ENCODE data around the gene OR5AK2. TPM values are rescaled to one million over a fixed set of nuclear protein-coding genes. Genes with fewer than 3 reads are reported as not detected.
"Not testable (repeated sequence)": the region's sequence is repeated elsewhere in the genome, so short reads cannot be mapped to it uniquely, and the experiment has no call there.

The OR5AK2 gene, protein sequence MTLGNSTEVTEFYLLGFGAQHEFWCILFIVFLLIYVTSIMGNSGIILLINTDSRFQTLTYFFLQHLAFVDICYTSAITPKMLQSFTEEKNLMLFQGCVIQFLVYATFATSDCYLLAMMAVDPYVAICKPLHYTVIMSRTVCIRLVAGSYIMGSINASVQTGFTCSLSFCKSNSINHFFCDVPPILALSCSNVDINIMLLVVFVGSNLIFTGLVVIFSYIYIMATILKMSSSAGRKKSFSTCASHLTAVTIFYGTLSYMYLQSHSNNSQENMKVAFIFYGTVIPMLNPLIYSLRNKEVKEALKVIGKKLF
- polyA plus RNA-seq (2013): not detected

DNA sequence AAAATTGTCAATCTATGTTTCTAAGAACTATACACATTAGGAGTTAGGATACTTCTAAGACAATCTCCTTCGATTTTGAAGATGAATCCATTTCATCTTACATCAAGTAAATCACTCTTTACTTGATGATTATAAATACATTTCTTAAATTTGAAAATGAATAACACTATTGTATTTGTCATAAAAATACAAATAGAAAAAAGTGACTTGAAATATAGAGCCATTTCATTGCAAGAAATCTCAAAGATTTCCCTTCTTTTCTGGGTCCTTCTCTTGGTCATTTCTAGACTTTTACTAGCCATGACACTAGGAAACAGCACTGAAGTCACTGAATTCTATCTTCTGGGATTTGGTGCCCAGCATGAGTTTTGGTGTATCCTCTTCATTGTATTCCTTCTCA lies at the start of gene OR5AK2:
Gene OR5AK2 (plus strand): TSS at position 301 of the 400 bp plus-strand sequence. CDS start 0 bp downstream, at position 301.
- ChIA-PET POLR2A (no interaction called here), CTCF (no interaction called here)
- Histone ChIP-seq H3K27ac (ENCODE audit: insufficient read depth in 1 of 2, low read depth in 1 of 2, low read length in 2 of 2, poor library complexity in 1 of 2, severe bottlenecking in 2 of 2) (no peak within 1 kb of the TSS), H3K36me3 (ENCODE audit: control insufficient read depth in 4 of 4, insufficient read depth in 4 of 4, low read length in 3 of 4) (no peaks in the 10 kb centered on the region), H3K9me3 (ENCODE audit: control extremely low read depth in 1 of 5, control insufficient read depth in 4 of 5, insufficient read depth in 2 of 5, low read depth in 1 of 5, low read length in 4 of 5) (no peaks in the 10 kb centered on the region), H3K27me3 (replicated peaks in 2 of 5; ENCODE audit: control insufficient read depth in 4 of 5, insufficient read depth in 5 of 5, low read length in 4 of 5) (no peaks in the 10 kb centered on the region), H3K4me1 (ENCODE audit: control extremely low read depth in 1 of 4, control insufficient read depth in 4 of 4, insufficient read depth in 4 of 4, low read length in 3 of 4) (no peaks in the 10 kb centered on the region), H3K4me3 (ENCODE audit: control insufficient read depth in 1 of 7, extremely low read depth in 1 of 7, insufficient read depth in 4 of 7, low read depth in 2 of 7, low read length in 6 of 7) (no peak within 1 kb of the TSS)
- no CpG with 5 or more reads among the region's 1 CpG for WGBS (ENCODE audit: insufficient coverage)
- no peak for DNase-seq

DNA sequence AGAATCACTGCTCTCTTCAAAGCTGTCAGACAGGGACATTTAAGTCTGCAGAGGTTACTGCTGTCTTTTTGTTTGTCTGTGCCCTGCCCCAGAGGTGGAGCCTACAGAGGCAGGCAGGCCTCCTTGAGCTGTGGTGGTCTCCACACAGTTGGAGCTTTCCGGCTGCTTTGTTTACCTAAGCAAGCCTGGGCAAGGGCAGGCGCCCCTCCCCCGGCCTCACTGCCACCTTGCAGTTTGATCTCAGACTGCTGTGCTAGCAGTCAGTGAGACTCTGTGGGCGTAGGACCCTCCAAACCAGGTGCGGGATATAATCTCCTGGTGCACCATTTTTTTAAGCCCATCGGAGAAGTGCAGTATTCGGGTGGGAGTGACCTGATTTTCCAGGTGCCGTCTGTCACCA lies 43.2 kb upstream of the OR5AK2 start:
- DNase-seq; H3K27me3 ChIP-seq (replicated peaks in 2 of 5; ENCODE audit: control insufficient read depth in 4 of 5, insufficient read depth in 5 of 5, low read length in 4 of 5); H3K36me3 ChIP-seq (ENCODE audit: control insufficient read depth in 4 of 4, insufficient read depth in 4 of 4, low read length in 3 of 4); POLR2A ChIA-PET; CTCF ChIA-PET; H3K4me1 ChIP-seq (ENCODE audit: control extremely low read depth in 1 of 4, control insufficient read depth in 4 of 4, insufficient read depth in 4 of 4, low read length in 3 of 4); H3K9me3 ChIP-seq (ENCODE audit: control extremely low read depth in 1 of 5, control insufficient read depth in 4 of 5, insufficient read depth in 2 of 5, low read depth in 1 of 5, low read length in 4 of 5); H3K27ac ChIP-seq (ENCODE audit: insufficient read depth in 1 of 2, low read depth in 1 of 2, low read length in 2 of 2, poor library complexity in 1 of 2, severe bottlenecking in 2 of 2); H3K4me3 ChIP-seq (ENCODE audit: control insufficient read depth in 1 of 7, extremely low read depth in 1 of 7, insufficient read depth in 4 of 7, low read depth in 2 of 7, low read length in 6 of 7): not testable (repeated sequence)
- WGBS (ENCODE audit: insufficient coverage): 95% methylated on average over 7 of the region's 8 CpGs

DNA sequence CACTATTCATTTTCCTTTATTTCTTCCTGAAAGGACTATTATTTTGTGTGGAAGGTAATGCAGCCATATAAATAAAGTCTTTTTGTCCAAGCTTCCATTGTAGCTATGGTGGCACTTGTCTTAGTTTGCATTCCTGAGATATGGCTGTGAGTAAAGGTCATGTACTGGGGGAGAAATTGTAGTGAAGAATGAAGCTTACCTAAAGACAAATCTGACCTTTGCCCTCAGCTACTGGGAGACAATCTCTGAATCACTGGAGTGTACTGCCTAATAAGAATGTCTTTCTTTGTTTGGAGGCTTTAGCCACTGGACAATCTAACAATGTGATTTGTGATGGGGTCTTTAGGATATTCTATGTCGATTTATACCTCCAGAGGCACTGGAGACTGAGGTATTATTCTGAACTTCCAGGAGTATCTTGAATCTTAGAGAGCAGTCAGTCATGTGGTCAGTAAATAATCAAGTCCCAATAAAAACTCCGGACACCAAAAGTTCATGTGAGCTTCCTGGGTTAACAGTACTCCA lies 39.7 kb upstream of the OR5AK2 start:
- DNase-seq: no peak
- H3K4me1 ChIP-seq (ENCODE audit: control extremely low read depth in 1 of 4, control insufficient read depth in 4 of 4, insufficient read depth in 4 of 4, low read length in 3 of 4): no peaks in the 10 kb centered on the region
- no peak overlapping the region for H3K4me3 ChIP-seq (ENCODE audit: control insufficient read depth in 1 of 7, extremely low read depth in 1 of 7, insufficient read depth in 4 of 7, low read depth in 2 of 7, low read length in 6 of 7)
- 93% methylated on average over 2 of the region's 2 CpGs for WGBS (ENCODE audit: insufficient coverage)
- H3K36me3 ChIP-seq (ENCODE audit: control insufficient read depth in 4 of 4, insufficient read depth in 4 of 4, low read length in 3 of 4): no peaks in the 10 kb centered on the region
- H3K27me3 ChIP-seq (replicated peaks in 2 of 5; ENCODE audit: control insufficient read depth in 4 of 5, insufficient read depth in 5 of 5, low read length in 4 of 5): no peaks in the 10 kb centered on the region
- CTCF ChIA-PET: no interaction called here
- H3K27ac ChIP-seq (ENCODE audit: insufficient read depth in 1 of 2, low read depth in 1 of 2, low read length in 2 of 2, poor library complexity in 1 of 2, severe bottlenecking in 2 of 2): no peak overlapping the region
- peaks cover 0 to 11% (median 0%) of the 10 kb centered on the region in 5 experiments for H3K9me3 ChIP-seq (ENCODE audit: control extremely low read depth in 1 of 5, control insufficient read depth in 4 of 5, insufficient read depth in 2 of 5, low read depth in 1 of 5, low read length in 4 of 5)
- POLR2A ChIA-PET: no interaction called here

DNA sequence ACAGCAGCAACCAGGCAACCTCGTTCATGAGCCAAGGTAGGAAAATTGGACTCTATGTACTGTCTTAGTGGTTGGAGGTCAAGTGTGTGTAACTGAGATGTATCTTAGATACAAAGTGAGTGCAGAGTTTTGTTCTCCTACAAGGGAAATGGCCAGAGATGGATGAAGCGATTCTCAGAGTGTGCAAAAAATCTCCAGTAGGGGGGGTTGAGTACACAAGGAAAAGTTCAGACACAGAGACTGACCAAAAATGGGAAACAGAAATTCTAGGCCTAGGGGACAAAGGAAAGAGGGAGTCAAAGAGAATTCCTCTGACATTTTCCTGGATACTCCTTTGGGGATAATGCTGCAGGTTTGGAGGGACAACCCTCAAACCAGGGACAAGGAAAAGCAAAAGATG lies 38.2 kb upstream of the OR5AK2 start:
- no peaks in the 10 kb centered on the region for H3K4me1 ChIP-seq (ENCODE audit: control extremely low read depth in 1 of 4, control insufficient read depth in 4 of 4, insufficient read depth in 4 of 4, low read length in 3 of 4)
- H3K27me3 ChIP-seq (replicated peaks in 2 of 5; ENCODE audit: control insufficient read depth in 4 of 5, insufficient read depth in 5 of 5, low read length in 4 of 5): no peaks in the 10 kb centered on the region
- peaks cover 0 to 12% (median 0%) of the 10 kb centered on the region in 5 experiments for H3K9me3 ChIP-seq (ENCODE audit: control extremely low read depth in 1 of 5, control insufficient read depth in 4 of 5, insufficient read depth in 2 of 5, low read depth in 1 of 5, low read length in 4 of 5)
- H3K4me3 ChIP-seq (ENCODE audit: control insufficient read depth in 1 of 7, extremely low read depth in 1 of 7, insufficient read depth in 4 of 7, low read depth in 2 of 7, low read length in 6 of 7): no peak overlapping the region
- CTCF ChIA-PET: no interaction called here
- POLR2A ChIA-PET: no interaction called here
- 92% methylated on average over 2 of the region's 2 CpGs for WGBS (ENCODE audit: insufficient coverage)
- DNase-seq: no peak
- H3K27ac ChIP-seq (ENCODE audit: insufficient read depth in 1 of 2, low read depth in 1 of 2, low read length in 2 of 2, poor library complexity in 1 of 2, severe bottlenecking in 2 of 2): no peak overlapping the region
- no peaks in the 10 kb centered on the region for H3K36me3 ChIP-seq (ENCODE audit: control insufficient read depth in 4 of 4, insufficient read depth in 4 of 4, low read length in 3 of 4)

DNA sequence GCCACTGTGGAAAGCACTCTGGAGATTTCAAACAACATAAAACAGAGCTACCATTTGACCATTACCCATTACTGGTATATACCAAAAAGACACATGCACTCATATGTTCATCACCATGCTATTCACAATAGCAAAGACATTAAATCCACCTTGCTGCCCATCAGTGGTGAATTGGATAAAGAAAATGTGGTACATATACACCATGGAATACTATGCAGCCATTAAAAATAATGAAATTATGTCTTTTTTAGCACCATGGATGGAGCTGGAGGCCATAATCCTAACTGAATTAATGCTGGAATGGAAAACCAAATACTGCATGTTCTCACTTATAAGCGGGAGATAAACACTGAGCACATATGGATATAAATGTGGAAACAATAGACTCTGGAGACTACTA lies 34.8 kb upstream of the OR5AK2 start:
- H3K27ac ChIP-seq (ENCODE audit: insufficient read depth in 1 of 2, low read depth in 1 of 2, low read length in 2 of 2, poor library complexity in 1 of 2, severe bottlenecking in 2 of 2); H3K4me1 ChIP-seq (ENCODE audit: control extremely low read depth in 1 of 4, control insufficient read depth in 4 of 4, insufficient read depth in 4 of 4, low read length in 3 of 4); H3K27me3 ChIP-seq (replicated peaks in 2 of 5; ENCODE audit: control insufficient read depth in 4 of 5, insufficient read depth in 5 of 5, low read length in 4 of 5); H3K4me3 ChIP-seq (ENCODE audit: control insufficient read depth in 1 of 7, extremely low read depth in 1 of 7, insufficient read depth in 4 of 7, low read depth in 2 of 7, low read length in 6 of 7); DNase-seq; CTCF ChIA-PET; POLR2A ChIA-PET; H3K36me3 ChIP-seq (ENCODE audit: control insufficient read depth in 4 of 4, insufficient read depth in 4 of 4, low read length in 3 of 4); H3K9me3 ChIP-seq (ENCODE audit: control extremely low read depth in 1 of 5, control insufficient read depth in 4 of 5, insufficient read depth in 2 of 5, low read depth in 1 of 5, low read length in 4 of 5): not testable (repeated sequence)
- 100% methylated on average over 1 of the region's 1 CpG for WGBS (ENCODE audit: insufficient coverage)

DNA sequence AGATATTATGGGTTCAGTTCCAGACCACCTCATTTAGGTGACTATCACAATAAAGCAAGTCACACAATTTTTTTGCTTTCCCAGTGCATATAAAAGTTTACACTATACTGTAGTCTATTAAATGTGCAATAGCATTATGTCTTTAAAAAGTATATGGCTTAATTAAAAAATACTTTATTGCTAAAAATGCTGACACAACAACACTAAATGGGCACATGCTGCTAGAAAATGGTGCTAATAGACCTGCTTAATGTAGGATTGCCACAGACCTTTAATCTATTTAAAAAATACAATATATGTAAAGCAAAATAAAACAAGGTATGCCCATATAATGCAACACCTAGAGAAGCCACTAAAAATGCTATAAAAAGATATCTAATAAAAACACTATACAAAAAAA lies 27.1 kb upstream of the OR5AK2 start:
- Histone ChIP-seq H3K4me1 (ENCODE audit: control extremely low read depth in 1 of 4, control insufficient read depth in 4 of 4, insufficient read depth in 4 of 4, low read length in 3 of 4) (no peaks in the 10 kb centered on the region), H3K27me3 (replicated peaks in 2 of 5; ENCODE audit: control insufficient read depth in 4 of 5, insufficient read depth in 5 of 5, low read length in 4 of 5) (no peaks in the 10 kb centered on the region), H3K36me3 (ENCODE audit: control insufficient read depth in 4 of 4, insufficient read depth in 4 of 4, low read length in 3 of 4) (no peaks in the 10 kb centered on the region), H3K9me3 (ENCODE audit: control extremely low read depth in 1 of 5, control insufficient read depth in 4 of 5, insufficient read depth in 2 of 5, low read depth in 1 of 5, low read length in 4 of 5) (no peaks in the 10 kb centered on the region), H3K4me3 (ENCODE audit: control insufficient read depth in 1 of 7, extremely low read depth in 1 of 7, insufficient read depth in 4 of 7, low read depth in 2 of 7, low read length in 6 of 7) (no peak overlapping the region), H3K27ac (ENCODE audit: insufficient read depth in 1 of 2, low read depth in 1 of 2, low read length in 2 of 2, poor library complexity in 1 of 2, severe bottlenecking in 2 of 2) (no peak overlapping the region)
- DNase-seq: no peak
- CTCF ChIA-PET: no interaction called here
- POLR2A ChIA-PET: no interaction called here

DNA sequence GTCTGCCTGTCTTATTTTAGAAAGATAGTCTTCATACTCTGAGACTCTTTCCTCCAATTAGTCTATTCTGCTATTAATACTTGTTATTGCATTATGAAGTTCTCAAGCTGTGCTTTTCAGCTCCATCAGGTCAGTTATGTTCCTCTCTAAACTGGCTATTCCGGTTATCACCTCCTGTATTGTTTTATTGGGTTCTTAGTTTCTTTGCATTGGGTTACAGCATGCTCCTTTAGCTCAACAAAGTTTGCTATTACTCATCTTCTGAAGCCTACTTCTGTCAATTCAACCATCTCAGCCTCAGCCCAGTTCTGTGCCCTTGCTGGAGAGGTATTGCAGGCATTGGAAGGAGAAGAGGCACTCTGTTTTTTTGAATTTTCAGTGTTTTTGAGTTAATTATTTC lies 21.0 kb upstream of the OR5AK2 start:
- Histone ChIP-seq H3K27me3 (replicated peaks in 2 of 5; ENCODE audit: control insufficient read depth in 4 of 5, insufficient read depth in 5 of 5, low read length in 4 of 5) (no peaks in the 10 kb centered on the region), H3K9me3 (ENCODE audit: control extremely low read depth in 1 of 5, control insufficient read depth in 4 of 5, insufficient read depth in 2 of 5, low read depth in 1 of 5, low read length in 4 of 5) (peaks cover 0 to 1% (median 0%) of the 10 kb centered on the region in 5 experiments), H3K4me1 (ENCODE audit: control extremely low read depth in 1 of 4, control insufficient read depth in 4 of 4, insufficient read depth in 4 of 4, low read length in 3 of 4) (no peaks in the 10 kb centered on the region), H3K27ac (ENCODE audit: insufficient read depth in 1 of 2, low read depth in 1 of 2, low read length in 2 of 2, poor library complexity in 1 of 2, severe bottlenecking in 2 of 2) (no peak overlapping the region), H3K4me3 (ENCODE audit: control insufficient read depth in 1 of 7, extremely low read depth in 1 of 7, insufficient read depth in 4 of 7, low read depth in 2 of 7, low read length in 6 of 7) (no peak overlapping the region), H3K36me3 (ENCODE audit: control insufficient read depth in 4 of 4, insufficient read depth in 4 of 4, low read length in 3 of 4) (no peaks in the 10 kb centered on the region)
- DNase-seq: no peak
- POLR2A ChIA-PET: no interaction called here
- CTCF ChIA-PET: no interaction called here
- no CpG with 5 or more reads among the region's 1 CpG for WGBS (ENCODE audit: insufficient coverage)

Measured in common myeloid progenitor, CD34-positive (primary cell).